ENCODE data around the gene RCOR1.
A peak's percentile ranks its signal among the peaks of the same experiment; 100 is the strongest.
"Not testable (repeated sequence)": the region's sequence is repeated elsewhere in the genome, so short reads cannot be mapped to it uniquely, and the experiment has no call there.

The RCOR1 gene

DNA sequence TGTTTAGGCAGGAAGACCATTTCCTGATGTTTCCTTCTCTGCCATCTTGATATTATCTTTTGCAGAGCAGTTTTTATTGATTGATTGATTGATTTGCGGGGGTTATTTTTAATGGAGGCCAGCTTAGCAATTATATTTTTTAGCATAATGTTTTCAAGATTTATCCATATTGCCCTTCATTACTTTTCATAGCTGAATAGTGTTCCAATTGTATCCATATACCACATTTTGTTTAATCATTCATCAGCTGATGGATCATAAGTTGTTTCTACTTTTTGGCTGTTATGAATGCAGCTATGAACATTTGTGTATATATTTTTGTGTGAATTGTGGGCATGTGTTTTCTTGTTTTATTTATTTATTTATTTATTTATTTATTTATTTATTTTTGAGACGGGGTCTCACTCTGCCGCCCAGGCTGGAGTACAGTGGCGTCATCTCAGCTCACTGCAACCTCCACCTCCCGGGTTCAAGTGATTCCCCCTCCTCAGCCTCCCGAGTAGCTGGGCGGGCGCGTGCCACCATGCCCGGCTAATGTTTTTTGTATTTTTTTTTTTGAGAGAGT is 20.9 kb upstream of the RCOR1 start:
- DNase-seq = no peak

GRCh38 chr14:102573161-102573560 is 19.3 kb upstream of the RCOR1 start:
- DNase-seq = not testable (repeated sequence)

DNA sequence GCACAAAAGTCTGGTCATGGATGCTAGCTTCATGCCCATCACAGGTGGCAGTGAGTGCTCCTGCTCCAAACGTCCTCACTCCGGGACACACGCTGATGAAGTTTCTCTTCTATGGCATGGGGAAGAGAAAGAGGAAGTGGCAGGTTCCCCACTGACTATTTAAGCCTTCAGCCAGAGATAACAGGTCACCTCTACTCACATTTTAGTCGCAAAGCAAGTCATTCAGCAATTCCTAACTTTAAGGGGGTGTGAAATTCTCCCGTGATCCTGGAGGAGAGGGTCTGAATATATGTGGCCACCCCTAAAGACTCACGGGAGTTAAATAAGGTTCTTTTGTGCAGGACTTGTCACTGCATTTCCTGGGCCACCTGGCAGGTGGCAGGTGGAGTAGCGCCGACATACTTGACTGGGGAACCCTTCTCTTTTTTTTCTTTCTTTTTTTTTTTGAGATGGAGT is 18.8 kb upstream of the RCOR1 start:
- no peak for DNase-seq

DNA sequence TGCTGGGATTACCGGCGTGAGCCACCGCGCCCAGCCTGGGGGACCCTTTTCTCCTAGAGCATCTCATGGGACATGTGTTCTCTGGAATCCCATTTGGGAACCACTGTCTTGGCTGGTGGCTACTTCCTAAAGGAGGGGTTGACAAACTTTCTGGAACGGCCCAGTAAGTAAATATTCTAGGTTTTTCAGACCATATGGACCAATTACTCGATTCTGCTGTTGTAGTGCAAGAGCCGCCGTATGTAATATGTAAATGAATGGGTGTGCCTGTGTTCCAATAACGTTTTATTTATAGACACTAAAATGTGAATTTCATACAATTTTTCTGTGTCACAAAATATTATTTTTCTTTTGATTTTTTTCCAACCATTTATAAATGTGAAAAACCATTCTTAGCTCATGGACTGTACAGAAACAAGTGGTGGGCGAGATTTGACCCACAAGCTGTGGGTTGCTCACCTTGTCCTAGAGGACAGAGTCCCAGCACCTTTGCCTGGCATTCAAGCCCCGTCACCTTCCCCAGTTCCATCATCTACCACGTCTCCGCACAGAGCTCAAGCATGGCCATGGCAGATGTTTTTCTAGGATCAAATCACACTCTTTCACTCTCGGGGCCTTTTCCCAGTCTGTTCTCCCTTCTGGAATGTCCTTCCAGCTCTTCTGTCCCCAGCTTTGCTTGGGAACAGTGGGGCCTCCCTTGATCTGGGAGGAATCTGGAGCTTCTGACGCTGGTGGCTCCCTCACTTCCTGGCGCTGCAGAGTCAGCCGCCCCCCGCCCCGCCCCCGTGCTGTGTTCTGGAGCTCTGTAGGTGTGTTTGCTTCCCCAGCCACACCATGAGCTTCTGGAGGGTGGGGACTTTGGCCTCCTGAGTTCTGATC is 17.9 kb upstream of the RCOR1 start:
- no peak for DNase-seq

DNA sequence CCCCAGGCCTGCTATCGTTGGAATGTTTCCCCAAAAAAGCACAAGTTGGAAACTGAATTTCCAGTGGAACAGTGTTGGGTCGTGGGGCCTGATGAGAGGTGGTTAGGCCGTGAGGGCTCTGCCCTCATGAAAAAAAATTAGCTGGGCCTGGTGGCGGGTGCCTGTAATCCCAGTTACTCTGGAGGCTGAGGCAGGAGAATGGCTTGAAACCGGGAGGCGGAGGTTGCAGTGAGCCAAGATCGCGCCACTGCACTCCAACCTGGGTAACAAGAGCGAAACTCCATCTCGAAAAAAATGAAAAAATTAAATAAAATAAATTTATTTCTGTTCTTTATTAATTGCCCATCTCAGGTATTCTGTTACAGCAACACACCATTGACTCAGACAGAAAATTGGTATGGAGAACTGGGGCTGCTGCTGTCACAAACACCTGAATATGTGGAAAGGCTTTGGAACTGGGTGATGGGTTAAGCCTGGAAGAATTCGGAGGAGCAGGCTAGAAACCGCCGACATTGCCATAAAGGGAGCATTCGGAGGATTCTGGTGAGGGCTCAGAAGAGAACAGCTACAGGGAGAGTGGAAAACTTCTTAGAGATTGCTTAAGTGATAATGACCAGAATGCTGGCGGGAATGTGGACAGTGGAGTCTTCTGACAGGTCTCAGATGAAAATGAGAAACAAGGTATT is 17.1 kb upstream of the RCOR1 start:
- DNase-seq = no peak

GRCh38 chr14:102575846-102576428 is 16.5 kb upstream of the RCOR1 start:
- not testable (repeated sequence) for DNase-seq

DNA sequence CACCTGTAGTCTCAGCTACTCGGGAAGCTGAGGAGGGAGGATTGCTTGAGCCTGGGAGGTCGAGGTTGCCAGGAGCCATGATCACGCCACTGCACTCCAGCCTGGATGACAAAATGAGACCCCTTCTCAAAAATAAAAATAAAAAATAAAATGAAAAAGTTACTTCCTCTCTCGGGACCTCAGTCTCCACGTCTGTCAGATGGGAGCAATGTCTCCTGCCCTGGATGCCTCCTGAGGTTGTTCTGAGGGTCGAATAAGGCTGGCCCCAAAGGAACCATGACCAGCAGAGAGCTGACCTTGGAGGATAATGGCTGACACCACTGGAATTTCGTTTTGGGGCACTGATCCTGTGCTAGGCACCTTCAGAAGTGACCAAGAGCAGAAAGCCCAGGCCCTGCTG is 13.6 kb upstream of the RCOR1 start:
- no peak for DNase-seq

GRCh38 chr14:102579696-102580549 is 12.5 kb upstream of the RCOR1 start:
- DNase-seq = no peak

- DNase-seq = no peak
Observed at GRCh38 chr14:102580550-102581110, 11.8 kb upstream of the RCOR1 start.

GRCh38 chr14:102581193-102581592 is 11.3 kb upstream of the RCOR1 start:
- no peak for DNase-seq

DNA sequence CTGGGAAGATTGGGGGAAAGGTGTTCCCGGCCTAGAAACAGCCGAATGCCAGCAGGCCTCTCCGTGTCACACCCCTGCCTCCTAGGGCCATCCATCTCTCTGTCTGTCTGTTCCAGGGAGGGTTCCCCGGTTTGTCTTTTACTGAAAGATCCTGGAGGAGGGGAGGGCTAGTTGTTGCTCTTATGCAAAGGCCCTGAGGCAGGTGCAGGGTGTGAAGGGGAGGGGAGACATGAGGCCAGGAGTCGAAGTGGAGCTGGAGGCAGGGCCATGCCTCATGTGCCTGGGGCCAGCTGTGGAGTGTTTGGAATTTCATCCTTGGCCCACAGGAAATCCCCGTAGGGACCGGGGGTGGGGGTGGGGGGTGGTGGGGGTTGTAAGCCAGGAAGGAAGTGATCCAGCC is 8.7 kb upstream of the RCOR1 start:
- no peak for DNase-seq

DNA sequence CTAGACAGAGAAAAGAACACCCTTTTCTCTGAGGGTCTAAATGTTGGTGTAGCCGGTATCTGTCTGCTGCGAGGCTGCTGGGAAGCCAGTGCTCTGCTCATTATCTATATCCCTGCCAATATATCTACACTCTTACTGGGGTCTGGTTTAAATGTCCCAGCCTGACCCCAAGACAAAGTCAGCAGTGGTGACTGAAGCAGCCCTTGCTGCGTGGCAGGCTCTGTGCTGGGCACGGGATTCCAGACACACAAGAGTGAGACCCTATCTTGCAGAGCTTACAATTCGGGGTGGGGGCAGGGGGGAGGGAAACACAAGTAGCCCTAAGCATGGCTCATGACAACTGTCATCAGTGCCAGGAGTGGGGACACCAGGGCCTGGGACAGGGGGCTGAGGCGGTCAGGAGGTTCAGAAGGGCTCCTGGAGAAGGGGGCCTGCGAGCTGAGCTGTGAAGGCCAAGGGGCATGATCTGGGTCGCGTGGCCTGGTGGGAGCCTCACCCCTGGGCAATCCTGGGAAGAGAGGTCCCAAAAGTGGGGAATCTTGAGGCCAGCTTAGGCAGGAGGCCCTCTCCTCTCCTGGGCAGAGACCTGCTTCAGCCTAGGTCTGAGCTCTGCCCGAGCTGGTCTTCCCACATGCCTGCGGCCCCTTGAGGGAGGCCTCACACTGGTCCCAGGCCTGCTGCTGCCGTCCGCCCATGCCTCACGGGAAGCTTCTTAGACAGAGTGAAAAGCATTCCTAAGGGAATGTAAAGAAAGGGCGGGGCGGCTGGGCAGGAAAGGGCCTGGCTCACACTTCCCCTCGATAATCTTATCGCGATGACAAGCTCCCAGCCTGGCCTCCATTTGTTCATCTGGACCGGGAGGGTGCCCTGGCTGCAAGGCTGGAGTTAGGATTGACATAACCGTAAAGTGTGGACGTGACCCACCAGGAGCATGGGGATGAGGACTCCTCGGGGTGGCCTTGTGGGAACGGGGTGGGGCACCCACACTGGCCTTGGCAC is 7.3 kb upstream of the RCOR1 start:
- no peak for DNase-seq

- no peak for DNase-seq
Observed at GRCh38 chr14:102586420-102587104, 5.9 kb upstream of the RCOR1 start.

DNA sequence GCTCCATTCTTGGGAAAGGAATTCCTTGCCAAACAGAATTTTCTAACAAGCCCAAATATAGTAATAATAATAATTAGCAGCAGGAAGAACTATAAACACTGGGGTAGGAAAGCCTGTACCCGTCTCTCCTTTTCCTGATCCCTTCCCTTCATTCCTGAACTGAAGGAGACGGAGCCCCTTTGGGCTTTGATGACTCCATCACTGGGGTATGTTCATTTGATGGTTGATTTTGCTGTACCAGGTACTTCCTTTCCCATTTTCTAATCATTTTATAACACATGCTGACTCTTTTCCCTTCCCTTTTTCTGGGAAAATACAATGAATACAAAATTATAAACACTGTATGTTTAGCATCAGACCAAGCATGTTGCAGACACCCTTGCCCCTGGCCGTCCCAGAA is 3.6 kb upstream of the RCOR1 start:
- no peak for DNase-seq

DNA sequence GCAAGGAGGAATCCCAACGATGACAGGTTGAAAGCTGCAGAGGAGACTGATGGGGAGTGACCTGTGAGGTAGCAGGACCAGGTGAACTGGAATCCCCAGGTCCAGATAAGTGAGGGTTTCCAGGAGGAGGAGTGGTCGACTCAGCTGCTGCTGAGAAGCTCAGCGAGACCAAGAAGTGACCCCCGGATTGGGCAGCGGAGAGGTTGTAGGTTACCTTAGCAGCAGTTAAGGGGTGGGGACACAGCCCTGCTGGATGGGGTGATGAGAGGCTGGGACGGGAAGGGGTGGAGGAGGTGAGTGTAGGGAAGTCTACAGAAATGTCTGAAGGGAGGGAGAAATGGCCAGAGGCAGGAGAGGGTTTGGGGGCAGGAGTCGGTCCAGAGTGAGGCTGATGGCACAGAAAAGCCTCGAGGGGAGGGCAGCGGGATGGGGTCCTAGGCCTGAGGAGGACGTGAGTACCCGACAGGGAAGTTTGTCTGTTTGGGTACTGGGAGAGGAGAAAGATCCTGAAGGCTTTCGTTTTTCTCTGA is 2.6 kb upstream of the RCOR1 start:
- no peak for DNase-seq

- DNase-seq = peak in 1 of 2 experiments; percentile 24
Observed at GRCh38 chr14:102590667-102591099, 1.8 kb upstream of the RCOR1 start.

DNA sequence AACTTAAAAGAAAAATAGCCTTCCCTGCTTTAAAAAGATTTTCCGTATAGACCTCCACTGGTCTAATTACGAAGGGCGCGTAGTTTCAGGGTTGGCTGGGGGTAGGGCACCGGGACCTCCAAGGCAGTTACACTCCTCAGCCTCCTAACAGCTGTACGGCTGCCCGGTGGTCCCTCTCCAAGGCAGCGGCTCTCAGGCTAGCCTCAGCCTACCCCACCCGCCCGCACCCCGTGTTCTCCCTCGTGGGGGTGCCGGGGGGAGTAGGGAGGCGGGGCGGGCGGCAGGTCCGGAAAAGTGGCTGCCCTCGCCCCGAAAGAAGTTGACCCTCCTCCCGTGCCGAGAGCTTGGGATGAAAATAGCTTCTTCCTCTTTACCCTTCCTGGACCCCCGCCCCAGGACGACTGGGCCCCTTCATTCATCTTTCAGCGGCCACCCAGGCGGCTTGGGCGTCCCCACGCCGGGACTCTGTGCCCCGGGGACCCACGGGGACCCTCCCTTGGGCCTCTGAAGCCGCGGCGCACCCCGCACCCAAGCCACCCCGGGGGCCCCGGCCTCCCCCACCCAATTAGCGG is 991 bp upstream of the RCOR1 start:
- DNase-seq = peak in 1 of 2 experiments; percentile 58

DNA sequence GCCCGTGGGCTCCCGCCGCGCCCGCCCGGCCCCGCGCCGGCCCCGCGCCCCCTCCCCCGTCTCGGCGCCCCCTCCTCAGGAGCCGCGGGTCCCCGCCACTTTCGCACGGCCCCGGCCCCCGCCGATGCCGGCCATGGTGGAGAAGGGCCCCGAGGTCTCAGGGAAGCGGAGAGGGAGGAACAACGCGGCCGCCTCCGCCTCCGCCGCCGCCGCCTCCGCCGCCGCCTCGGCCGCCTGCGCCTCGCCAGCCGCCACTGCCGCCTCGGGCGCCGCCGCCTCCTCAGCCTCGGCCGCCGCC is 263 bp downstream of the RCOR1 start:
- DNase-seq = no peak

DNA sequence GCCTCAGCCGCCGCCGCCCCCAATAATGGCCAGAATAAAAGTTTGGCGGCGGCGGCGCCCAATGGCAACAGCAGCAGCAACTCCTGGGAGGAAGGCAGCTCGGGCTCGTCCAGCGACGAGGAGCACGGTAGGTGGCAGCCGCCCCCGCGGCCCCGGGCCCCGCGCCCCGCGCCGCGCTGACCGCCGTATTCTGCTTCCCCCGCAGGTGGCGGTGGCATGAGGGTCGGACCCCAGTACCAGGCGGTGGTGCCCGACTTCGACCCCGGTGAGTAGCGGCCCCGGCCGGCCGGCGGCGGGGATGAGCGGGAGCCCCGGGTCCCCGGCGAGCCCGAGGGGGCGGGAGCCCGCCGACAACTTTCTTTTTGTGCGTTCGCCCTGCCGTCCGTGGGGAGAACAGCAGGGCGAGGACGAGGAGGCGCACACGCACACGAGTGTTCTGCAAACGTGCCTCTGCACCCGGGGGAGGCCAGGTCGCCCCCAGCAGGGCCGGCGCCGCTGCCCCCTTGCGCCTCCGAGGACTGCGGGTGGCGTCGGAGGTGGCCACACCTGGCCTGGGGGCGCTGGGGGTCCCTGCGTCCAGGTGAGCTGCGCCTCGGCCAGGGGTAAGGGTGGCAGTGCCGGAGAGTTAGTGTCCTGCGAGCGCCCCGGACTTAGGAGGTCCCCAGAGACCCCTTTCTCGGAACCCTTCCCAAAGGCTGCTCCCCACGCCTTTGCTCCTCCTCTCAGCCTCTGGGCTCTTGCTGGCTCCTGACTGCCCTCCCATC is 794 bp downstream of the RCOR1 start:
- peak in 1 of 2 experiments; percentile 64 for DNase-seq

All from NCI-H526 (cell line).